ENCODE measurements around the gene TSPO2.

GRCh38 chr6:41040101-41040939 lies 1.9 kb upstream of the TSPO2 start:
- TF ChIP-seq, protein P1, sequence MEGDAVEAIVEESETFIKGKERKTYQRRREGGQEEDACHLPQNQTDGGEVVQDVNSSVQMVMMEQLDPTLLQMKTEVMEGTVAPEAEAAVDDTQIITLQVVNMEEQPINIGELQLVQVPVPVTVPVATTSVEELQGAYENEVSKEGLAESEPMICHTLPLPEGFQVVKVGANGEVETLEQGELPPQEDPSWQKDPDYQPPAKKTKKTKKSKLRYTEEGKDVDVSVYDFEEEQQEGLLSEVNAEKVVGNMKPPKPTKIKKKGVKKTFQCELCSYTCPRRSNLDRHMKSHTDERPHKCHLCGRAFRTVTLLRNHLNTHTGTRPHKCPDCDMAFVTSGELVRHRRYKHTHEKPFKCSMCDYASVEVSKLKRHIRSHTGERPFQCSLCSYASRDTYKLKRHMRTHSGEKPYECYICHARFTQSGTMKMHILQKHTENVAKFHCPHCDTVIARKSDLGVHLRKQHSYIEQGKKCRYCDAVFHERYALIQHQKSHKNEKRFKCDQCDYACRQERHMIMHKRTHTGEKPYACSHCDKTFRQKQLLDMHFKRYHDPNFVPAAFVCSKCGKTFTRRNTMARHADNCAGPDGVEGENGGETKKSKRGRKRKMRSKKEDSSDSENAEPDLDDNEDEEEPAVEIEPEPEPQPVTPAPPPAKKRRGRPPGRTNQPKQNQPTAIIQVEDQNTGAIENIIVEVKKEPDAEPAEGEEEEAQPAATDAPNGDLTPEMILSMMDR (conservative IDR thresholded peaks at IDR 0.05; ENCODE audit: low read length): no peak
- TF ChIP-seq EZH2phosphoT487 (IDR thresholded peaks at IDR 0.05; ENCODE audit: borderline replicate concordance, low read depth, low read length): no peak
